Measurements from ENCODE around the gene BPIFB4.

DNA sequence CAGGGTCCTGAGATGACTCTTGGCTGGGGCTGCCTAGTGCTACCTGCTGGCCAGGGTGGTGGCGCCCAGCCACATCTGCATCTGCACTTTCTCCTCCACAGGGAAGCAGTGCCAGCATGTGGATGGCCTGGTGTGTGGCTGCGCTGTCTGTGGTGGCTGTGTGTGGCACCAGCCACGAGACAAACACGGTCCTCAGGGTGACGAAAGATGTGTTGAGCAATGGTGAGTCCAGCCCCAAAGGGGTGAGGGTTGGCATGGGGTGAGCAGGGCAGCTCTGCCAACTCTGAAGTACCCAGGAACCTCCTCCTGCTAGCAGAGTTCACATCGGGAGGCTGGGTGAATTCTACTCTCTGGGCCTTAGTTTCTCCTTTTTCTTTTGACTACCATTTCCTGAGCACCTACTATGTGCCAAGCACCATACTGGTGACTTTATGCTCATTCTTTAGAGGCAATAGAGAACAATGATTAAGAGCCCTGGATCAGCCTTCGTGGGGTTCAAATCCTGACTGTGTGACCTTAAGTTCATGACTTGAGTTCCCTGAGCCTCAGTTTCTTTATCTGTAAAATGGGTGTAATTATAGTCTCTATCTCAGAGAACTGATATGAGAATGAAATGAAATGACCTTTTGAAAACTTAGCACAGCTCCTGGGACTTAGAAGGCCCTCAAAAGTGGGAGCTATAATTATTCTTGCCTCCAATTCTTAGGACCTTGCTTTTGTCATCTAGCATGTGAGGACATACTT lies 2.1 kb downstream of the BPIFB4 start:
- TF ChIP-seq, protein P1, sequence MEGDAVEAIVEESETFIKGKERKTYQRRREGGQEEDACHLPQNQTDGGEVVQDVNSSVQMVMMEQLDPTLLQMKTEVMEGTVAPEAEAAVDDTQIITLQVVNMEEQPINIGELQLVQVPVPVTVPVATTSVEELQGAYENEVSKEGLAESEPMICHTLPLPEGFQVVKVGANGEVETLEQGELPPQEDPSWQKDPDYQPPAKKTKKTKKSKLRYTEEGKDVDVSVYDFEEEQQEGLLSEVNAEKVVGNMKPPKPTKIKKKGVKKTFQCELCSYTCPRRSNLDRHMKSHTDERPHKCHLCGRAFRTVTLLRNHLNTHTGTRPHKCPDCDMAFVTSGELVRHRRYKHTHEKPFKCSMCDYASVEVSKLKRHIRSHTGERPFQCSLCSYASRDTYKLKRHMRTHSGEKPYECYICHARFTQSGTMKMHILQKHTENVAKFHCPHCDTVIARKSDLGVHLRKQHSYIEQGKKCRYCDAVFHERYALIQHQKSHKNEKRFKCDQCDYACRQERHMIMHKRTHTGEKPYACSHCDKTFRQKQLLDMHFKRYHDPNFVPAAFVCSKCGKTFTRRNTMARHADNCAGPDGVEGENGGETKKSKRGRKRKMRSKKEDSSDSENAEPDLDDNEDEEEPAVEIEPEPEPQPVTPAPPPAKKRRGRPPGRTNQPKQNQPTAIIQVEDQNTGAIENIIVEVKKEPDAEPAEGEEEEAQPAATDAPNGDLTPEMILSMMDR (IDR thresholded peaks at IDR 0.05 in 8 of 11, conservative IDR thresholded peaks at IDR 0.05 in 3 of 11), result no peak
- TF ChIP-seq POLR2AphosphoS5 (IDR thresholded peaks at IDR 0.05) (no peak), POLR2A (IDR thresholded peaks at IDR 0.05) (no peak)
